Tibial nerve (tissue), 4 donors: ENCODE measurements around the gene SUCO. TPM values are rescaled to one million over a fixed set of nuclear protein-coding genes. Genes with fewer than 3 reads are reported as not detected.
"Not testable (repeated sequence)": the region's sequence is repeated elsewhere in the genome, so short reads cannot be mapped to it uniquely, and the experiment has no call there.

Source experiments
- DNase-seq, 2 donors: peaks; one replicate each; pipeline ENCODE4 v3.0.0-alpha.2; 2019; ENCODE audit warnings: low spot score in 2 of 2
- H3K27ac ChIP-seq, 4 donors: fragments of 200-600 bp; sonication (generic) in 3 of 4; one replicate each; pipeline ENCODE4 v1.5.1; 2017 to 2019; ENCODE audit warnings: mild to moderate bottlenecking in 1 of 4
- H3K27me3 ChIP-seq, 2 donors: fragments of 200-600 bp; sonication (generic) in 1 of 2; one replicate each; pipeline versions ENCODE4 v1.5.1 to v1.6.0; 2017 to 2019
- H3K36me3 ChIP-seq, 3 donors: fragments of 200-600 bp; sonication (generic); one replicate each; pipeline ENCODE4 v1.5.1; 2018 to 2019
- H3K4me1 ChIP-seq, 4 donors: fragments of 200-600 bp; sonication (generic) in 3 of 4; one replicate each; pipeline ENCODE4 v1.5.1; 2017 to 2019
- H3K4me3 ChIP-seq, 4 donors: fragments of 200-600 bp; sonication (generic) in 3 of 4; one replicate each; pipeline ENCODE4 v1.5.1; 2017 to 2019; ENCODE audit warnings: mild to moderate bottlenecking in 1 of 4, moderate library complexity in 1 of 4
- H3K9me3 ChIP-seq, 4 donors: fragments of 200-600 bp; sonication (generic) in 3 of 4; one replicate each; pipeline ENCODE4 v1.5.1; 2017 to 2019
- CTCF ChIP-seq, 5 experiments: fragments of 200-600 bp in 3 of 5; fragments of 450-650 bp in 2 of 5; sonication (generic) in 3 of 5; IDR thresholded peaks; one replicate each; pipeline ENCODE4 v1.5.1; 2016 to 2019; ENCODE audit warnings: antibody characterized with exemption in 5 of 5, mild to moderate bottlenecking in 3 of 5, moderate library complexity in 2 of 5
- EP300 ChIP-seq, 2 donors: sonication (generic); formaldehyde crosslinking; IDR thresholded peaks; one replicate each; pipeline ENCODE4 v1.6.1; 2017; ENCODE audit warnings: antibody characterized with exemption in 2 of 2, mild to moderate bottlenecking in 1 of 2
- POLR2A ChIP-seq, 2 donors: fragments of 450-650 bp; IDR thresholded peaks; one replicate each; pipeline ENCODE4 v1.6.1; 2017; ENCODE audit warnings: antibody characterized with exemption in 2 of 2, mild to moderate bottlenecking in 2 of 2, moderate library complexity in 2 of 2
- WGBS, 2 donors: methylation state at CpG; one replicate each; pipeline ENCODE4 v1.1.5; 2018; 5-methylcytosine and 5-hydroxymethylcytosine counted together
- total RNA-seq, 4 donors: library from RNA; depleted of rRNA; stranded (reverse); fragments of >200 nt; gene quantifications; one replicate each; pipeline ENCODE4 v1.1.0, GENCODE V29; 2016

SUCO gene
- total RNA-seq, 4 donors from 2014 or later, result 33.6 to 48.6 (median 42.1) TPM

DNA sequence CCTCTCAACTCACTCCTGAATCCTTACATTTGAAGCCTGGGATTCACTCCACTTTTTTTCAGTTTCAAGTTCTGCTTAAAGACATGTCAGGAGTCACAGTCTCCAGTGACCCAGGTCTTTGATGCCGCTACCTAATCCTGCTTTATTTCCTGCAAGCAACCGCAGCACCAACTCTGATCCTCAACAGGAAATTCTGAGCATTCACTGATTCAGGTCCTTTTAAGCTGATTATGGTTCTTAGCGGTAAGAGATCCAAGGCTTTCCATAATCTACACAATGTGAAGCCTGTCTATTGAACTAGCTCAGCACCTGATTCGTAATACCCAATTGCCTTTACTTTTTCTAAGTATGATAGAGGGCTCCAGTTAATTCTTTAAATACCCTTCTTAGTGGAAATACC lies 45.4 kb upstream of the SUCO start:
- WGBS, 2 donors, result 59 to 70% methylated on average over 4 of the region's 4 CpGs
- Histone ChIP-seq H3K36me3 (no peaks in the 10 kb centered on the region), H3K27me3 (no peaks in the 10 kb centered on the region), H3K9me3 (no peaks in the 10 kb centered on the region), H3K4me1 (no peaks in the 10 kb centered on the region), H3K4me3 (no peak overlapping the region), H3K27ac (no peak overlapping the region)
- TF ChIP-seq POLR2A (IDR thresholded peaks at IDR 0.05), result no peak
- TF ChIP-seq CTCF (IDR thresholded peaks at IDR 0.05), result no peak
- no peak for TF ChIP-seq EP300 (IDR thresholded peaks at IDR 0.05)
- no peak for DNase-seq

GRCh38 chr1:172488393-172488792 lies 44.6 kb upstream of the SUCO start:
- no peaks in the 10 kb centered on the region for H3K9me3 ChIP-seq
- no peak for DNase-seq
- no peak overlapping the region for H3K4me3 ChIP-seq
- no peaks in the 10 kb centered on the region for H3K27me3 ChIP-seq
- H3K36me3 ChIP-seq, result no peaks in the 10 kb centered on the region
- H3K27ac ChIP-seq, result no peak overlapping the region
- H3K4me1 ChIP-seq, result no peaks in the 10 kb centered on the region
- WGBS, 2 donors, result 85 to 92% methylated on average over 3 of the region's 3 CpGs
- no peak for TF ChIP-seq CTCF (IDR thresholded peaks at IDR 0.05)
- no peak for TF ChIP-seq EP300 (IDR thresholded peaks at IDR 0.05)
- no peak for TF ChIP-seq POLR2A (IDR thresholded peaks at IDR 0.05)

DNA sequence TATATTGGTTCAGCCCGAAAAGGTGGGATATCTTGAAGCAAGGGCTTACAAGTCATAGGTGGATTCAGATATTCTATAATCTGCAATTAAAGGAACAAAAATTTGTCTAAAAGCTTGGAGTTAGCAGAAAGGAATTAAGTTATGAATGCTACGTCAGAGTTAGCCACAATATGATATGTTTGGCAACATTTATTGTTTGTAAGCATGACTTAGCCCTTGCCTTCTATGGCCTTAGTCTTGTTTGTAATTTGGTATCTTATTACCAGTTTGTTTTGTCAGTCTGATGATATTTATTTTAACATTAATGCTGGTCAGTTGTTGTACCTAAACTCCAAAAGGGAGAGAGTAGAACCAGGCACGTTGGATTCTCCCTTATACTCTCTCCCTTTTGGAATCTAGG lies 43.1 kb upstream of the SUCO start:
- Histone ChIP-seq H3K4me1 (no peaks in the 10 kb centered on the region), H3K27ac (no peak overlapping the region), H3K27me3 (no peaks in the 10 kb centered on the region), H3K9me3 (no peaks in the 10 kb centered on the region), H3K36me3 (no peaks in the 10 kb centered on the region), H3K4me3 (no peak overlapping the region)
- no peak for DNase-seq
- TF ChIP-seq CTCF (IDR thresholded peaks at IDR 0.05) (no peak), POLR2A (IDR thresholded peaks at IDR 0.05) (no peak)
- 64 to 74% methylated on average over 3 of the region's 3 CpGs for WGBS, 2 donors

- DNase-seq, result no peak
- Histone ChIP-seq H3K4me1 (peaks cover 0 to 4% (median 0%) of the 10 kb centered on the region in 4 donors), H3K36me3 (no peaks in the 10 kb centered on the region), H3K27me3 (no peaks in the 10 kb centered on the region), H3K27ac (no peak overlapping the region), H3K9me3 (no peaks in the 10 kb centered on the region), H3K4me3 (no peak overlapping the region)
- TF ChIP-seq POLR2A (IDR thresholded peaks at IDR 0.05) (no peak), CTCF (IDR thresholded peaks at IDR 0.05) (no peak), EP300 (IDR thresholded peaks at IDR 0.05) (no peak)
- WGBS, 2 donors, result 51 to 53% methylated on average over 1 of the region's 1 CpG
Measured at GRCh38 chr1:172492421-172492820, 40.5 kb upstream of the SUCO start.

- Histone ChIP-seq H3K27me3 (no peaks in the 10 kb centered on the region), H3K4me3 (no peak overlapping the region), H3K9me3 (no peaks in the 10 kb centered on the region), H3K27ac (no peak overlapping the region), H3K4me1 (peaks cover 0 to 5% (median 0%) of the 10 kb centered on the region in 4 donors), H3K36me3 (no peaks in the 10 kb centered on the region)
- TF ChIP-seq EP300 (IDR thresholded peaks at IDR 0.05) (no peak), CTCF (IDR thresholded peaks at IDR 0.05) (no peak), POLR2A (IDR thresholded peaks at IDR 0.05) (no peak)
- 86 to 88% methylated on average over 2 of the region's 2 CpGs for WGBS, 2 donors
- DNase-seq, result no peak
Measured at GRCh38 chr1:172494166-172494565, 38.8 kb upstream of the SUCO start.

DNA sequence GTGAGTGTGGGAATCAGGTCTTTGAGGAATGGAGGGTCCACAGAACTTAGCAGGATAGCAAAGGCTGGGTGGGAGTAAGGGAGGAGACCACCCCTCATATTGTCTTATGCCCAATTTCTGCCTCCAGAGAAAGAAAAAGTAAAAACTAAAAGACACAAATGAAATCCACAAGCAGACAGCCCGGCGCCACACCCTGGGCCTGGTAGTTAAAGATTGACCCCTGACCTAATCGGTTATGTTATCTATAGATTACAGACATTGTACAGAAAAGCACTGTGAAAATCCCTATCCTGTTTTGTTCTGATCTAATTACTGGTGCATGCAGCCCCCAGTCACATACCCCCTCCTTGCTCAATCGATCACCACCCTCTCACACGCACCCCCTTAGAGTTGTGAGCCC lies 36.8 kb upstream of the SUCO start:
- not testable (repeated sequence) for H3K27ac ChIP-seq, H3K4me1 ChIP-seq, DNase-seq, H3K27me3 ChIP-seq, H3K4me3 ChIP-seq, H3K36me3 ChIP-seq, H3K9me3 ChIP-seq
- 78 to 86% methylated on average over 5 of the region's 5 CpGs for WGBS, 2 donors
